ENCODE measurements around the gene SPDEF. TPM values are rescaled to one million over a fixed set of nuclear protein-coding genes. Genes with fewer than 3 reads are reported as not detected.

The SPDEF gene
- under 1 TPM in 1 of 2 experiments, not detected in 1; 0.13 TPM for total RNA-seq

DNA sequence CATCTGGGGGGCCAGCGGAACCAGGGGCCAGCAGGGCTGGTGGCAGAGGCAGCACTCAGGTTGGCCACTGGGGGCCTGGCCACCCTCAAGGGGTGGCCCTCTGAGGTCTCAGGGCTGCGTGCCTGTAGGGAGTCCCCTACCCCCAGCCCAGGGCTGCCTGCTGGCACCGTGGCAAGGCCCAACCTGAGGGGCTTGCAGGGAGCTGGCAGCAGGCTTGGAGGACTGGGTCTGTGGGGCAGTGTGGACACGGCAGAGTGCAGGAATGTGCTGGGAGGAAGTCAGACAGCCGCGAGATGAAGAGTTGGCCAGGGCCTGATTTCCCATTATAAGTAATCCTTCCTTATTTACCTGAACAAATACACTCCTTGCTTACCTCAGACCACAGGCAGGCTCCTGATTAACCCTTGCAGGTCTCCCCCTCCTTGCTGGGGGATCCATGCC, at the start of gene SPDEF:
Gene SPDEF, minus strand, starts transcription at position 299 of the 441 bp plus-strand sequence. CDS start 11,874 bp downstream, outside the sequence.
- ChIA-PET POLR2A (no interaction called here), CTCF (no interaction called here)
- no peak for DNase-seq
- H3K4me1 Mint-ChIP-seq (ENCODE audit: low read depth) = peaks cover 10% of the 10 kb centered on the region
- H3K27ac Mint-ChIP-seq = no peak within 1 kb of the TSS
- no peaks in the 10 kb centered on the region for H3K27me3 Mint-ChIP-seq (ENCODE audit: low read depth)
- H3K36me3 Mint-ChIP-seq (ENCODE audit: low read depth) = no peaks in the 10 kb centered on the region
- ATAC-seq = no peak
- H3K4me3 Mint-ChIP-seq = no peak within 1 kb of the TSS
- no peaks in the 10 kb centered on the region for H3K9me3 Mint-ChIP-seq (ENCODE audit: insufficient read depth)

DNA sequence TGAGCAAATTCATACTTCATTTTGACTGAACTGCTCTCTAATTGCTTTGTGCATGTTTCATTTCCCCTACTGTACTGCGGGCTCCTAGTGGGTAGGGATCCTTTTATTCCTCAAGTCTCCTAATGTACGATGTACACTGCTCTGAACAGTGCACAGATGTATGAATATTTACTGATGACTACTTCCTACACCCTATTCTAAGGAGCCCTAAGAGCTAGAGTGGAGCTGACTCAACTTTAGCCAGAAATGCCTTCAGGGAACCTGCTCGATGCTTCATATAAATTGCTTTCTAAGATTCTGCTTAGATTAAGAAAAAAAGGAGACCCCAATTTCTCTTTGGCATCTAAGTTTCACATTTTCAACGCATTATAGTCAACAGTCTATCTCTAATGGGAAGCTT, 47.6 kb upstream of the SPDEF start:
- peaks cover 4% of the 10 kb centered on the region for H3K4me1 Mint-ChIP-seq (ENCODE audit: low read depth)
- no peaks in the 10 kb centered on the region for H3K9me3 Mint-ChIP-seq (ENCODE audit: insufficient read depth)
- H3K4me3 Mint-ChIP-seq = no peak overlapping the region
- POLR2A ChIA-PET = no interaction called here
- H3K27me3 Mint-ChIP-seq (ENCODE audit: low read depth) = no peaks in the 10 kb centered on the region
- DNase-seq (no peak), ATAC-seq (no peak)
- peaks cover 8% of the 10 kb centered on the region for H3K36me3 Mint-ChIP-seq (ENCODE audit: low read depth)
- CTCF ChIA-PET = interaction anchor here (1.6 kb wide), 1 partner anchor 10 kb away, joined by 3 read pairs; no protein-coding TSS in a partner anchor
- no peak overlapping the region for H3K27ac Mint-ChIP-seq

DNA sequence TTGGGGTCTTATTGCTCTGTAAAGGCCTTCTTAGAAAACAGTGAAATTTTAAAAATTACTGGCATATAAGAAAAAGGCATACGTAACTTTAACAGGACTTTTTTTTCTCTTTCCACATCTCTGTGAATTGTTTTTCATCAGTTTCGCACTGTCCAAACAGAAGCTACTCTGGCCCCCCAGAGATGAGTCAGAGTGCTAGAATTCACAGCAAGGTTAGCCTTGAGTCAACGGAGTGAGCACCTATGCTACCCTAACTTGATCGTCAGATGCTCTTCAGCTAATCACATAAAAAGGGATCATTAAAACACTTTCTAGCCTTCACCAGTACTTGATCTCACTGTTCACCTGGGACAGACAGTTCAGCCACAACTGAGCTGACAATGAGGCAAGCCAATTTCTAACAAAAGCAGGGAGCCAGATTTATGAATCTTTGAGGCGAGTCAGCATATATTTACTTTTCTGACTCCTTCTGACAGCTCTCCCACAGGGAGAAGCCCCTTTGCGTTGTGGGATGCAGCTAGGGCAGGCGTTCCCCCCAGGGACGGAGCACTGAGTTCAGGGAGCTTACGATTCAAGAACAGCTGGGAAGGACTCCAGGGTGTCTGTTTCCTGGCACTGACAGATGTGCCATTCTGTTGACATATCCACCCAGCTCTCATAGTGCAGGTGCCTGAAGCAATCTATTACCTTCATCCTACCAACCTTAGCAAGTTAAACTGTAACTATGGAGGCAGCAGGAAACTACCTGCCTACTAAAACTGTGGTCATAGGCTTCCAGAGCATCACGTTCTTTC, 46.4 kb upstream of the SPDEF start:
- H3K27ac Mint-ChIP-seq = no peak overlapping the region
- no peak for DNase-seq
- H3K9me3 Mint-ChIP-seq (ENCODE audit: insufficient read depth) = no peaks in the 10 kb centered on the region
- ChIA-PET CTCF (interaction anchor here (0.8 to 1.6 kb wide), 2 partner anchors 11 to 143 kb away, joined by 3 read pairs; no protein-coding TSS in a partner anchor), POLR2A (no interaction called here)
- ATAC-seq = no peak
- no peak overlapping the region for H3K4me3 Mint-ChIP-seq
- no peaks in the 10 kb centered on the region for H3K27me3 Mint-ChIP-seq (ENCODE audit: low read depth)
- H3K4me1 Mint-ChIP-seq (ENCODE audit: low read depth) = peaks cover 4% of the 10 kb centered on the region
- peaks cover 8% of the 10 kb centered on the region for H3K36me3 Mint-ChIP-seq (ENCODE audit: low read depth)

DNA sequence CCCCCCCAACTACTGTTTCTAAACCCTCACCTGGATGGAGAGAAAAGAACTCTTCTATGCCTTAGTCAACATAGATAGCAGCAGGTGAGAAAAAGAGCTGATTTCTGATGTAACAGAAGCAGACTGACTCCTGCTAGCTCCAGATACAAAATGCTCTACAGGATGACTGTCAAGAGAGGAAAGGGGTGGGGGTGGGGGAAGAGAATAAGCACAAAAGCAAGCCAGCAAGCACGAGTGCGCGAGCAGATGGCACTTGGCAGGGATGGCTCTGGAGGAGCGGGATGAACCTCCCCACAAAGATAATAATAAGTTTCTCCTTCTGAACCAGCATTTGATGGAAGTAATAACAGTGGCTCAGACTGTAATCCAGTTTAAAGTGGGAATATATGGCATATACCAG, 45.6 kb upstream of the SPDEF start:
- ChIA-PET POLR2A (no interaction called here), CTCF (interaction anchor here (1.0 kb wide), 1 partner anchor 141 kb away, joined by 3 read pairs; no protein-coding TSS in a partner anchor)
- no peak for DNase-seq
- Mint-ChIP-seq H3K4me3 (no peak overlapping the region), H3K27ac (no peak overlapping the region), H3K27me3 (ENCODE audit: low read depth) (no peaks in the 10 kb centered on the region), H3K36me3 (ENCODE audit: low read depth) (peaks cover 8% of the 10 kb centered on the region), H3K4me1 (ENCODE audit: low read depth) (peaks cover 5% of the 10 kb centered on the region), H3K9me3 (ENCODE audit: insufficient read depth) (no peaks in the 10 kb centered on the region)
- ATAC-seq = no peak

DNA sequence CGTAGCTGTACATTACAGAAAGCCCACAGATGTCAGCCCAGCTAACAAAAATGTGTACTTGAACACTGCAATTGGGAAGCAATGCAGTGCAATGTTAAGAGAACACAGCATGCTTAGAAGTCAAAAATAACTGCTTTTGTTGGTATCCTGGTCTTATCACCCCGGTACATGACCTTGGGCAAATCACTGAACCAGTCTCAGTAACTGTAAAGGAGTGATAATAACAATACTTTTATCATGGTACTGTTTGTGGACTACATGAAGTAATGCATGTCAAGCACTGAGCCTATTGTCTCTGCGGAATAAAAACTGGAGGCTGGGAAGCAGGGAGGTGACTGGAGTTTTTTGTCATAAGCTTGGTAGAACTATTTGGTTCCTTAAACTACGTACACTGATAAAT, 44.7 kb upstream of the SPDEF start:
- no peak overlapping the region for H3K27ac Mint-ChIP-seq
- POLR2A ChIA-PET = interaction anchor here (1.1 kb wide), 1 partner anchor 9 kb away, joined by 3 read pairs; no protein-coding TSS in a partner anchor
- H3K27me3 Mint-ChIP-seq (ENCODE audit: low read depth) = no peaks in the 10 kb centered on the region

DNA sequence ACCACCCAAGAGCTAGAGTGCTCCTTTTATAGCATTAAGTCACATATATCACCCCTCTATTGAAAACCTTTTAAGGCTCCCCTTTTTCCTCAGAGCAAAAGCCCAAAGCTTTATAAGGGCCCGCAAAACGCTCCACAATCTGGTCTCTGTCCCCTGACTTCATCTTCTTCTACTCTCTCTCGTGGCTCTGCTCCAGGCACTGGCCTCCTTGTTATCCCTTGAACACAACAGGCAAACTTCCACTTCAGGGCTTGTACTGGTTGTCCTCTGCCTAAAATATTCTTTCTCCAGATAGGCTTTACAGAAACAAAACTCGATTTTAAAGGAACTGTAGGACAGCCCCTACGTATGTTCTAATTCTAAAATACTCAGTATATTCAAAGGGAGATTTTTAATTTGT, 44.0 kb upstream of the SPDEF start:
- ChIA-PET CTCF (interaction anchor here (1.6 to 1.7 kb wide), 2 partner anchors 9 to 140 kb away, joined by 3 to 10 read pairs; no protein-coding TSS in a partner anchor), POLR2A (interaction anchor here (1.1 kb wide), 1 partner anchor 8 kb away, joined by 3 read pairs; no protein-coding TSS in a partner anchor)
- DNase-seq (no peak), ATAC-seq (no peak)
- Mint-ChIP-seq H3K27me3 (ENCODE audit: low read depth) (no peaks in the 10 kb centered on the region), H3K36me3 (ENCODE audit: low read depth) (no peaks in the 10 kb centered on the region), H3K4me1 (ENCODE audit: low read depth) (peaks cover 5% of the 10 kb centered on the region), H3K4me3 (no peak overlapping the region), H3K27ac (no peak overlapping the region), H3K9me3 (ENCODE audit: insufficient read depth) (no peaks in the 10 kb centered on the region)

More for the DNA sequence above, 44.7 kb upstream of the SPDEF start:
- Mint-ChIP-seq H3K4me3 (no peak overlapping the region), H3K9me3 (ENCODE audit: insufficient read depth) (no peaks in the 10 kb centered on the region), H3K4me1 (ENCODE audit: low read depth) (peaks cover 5% of the 10 kb centered on the region), H3K36me3 (ENCODE audit: low read depth) (peaks cover 1% of the 10 kb centered on the region)
- ATAC-seq = no peak
- CTCF ChIA-PET = interaction anchor here (1.6 to 1.7 kb wide), 2 partner anchors 8 to 140 kb away, joined by 3 to 10 read pairs; no protein-coding TSS in a partner anchor
- DNase-seq = no peak

DNA sequence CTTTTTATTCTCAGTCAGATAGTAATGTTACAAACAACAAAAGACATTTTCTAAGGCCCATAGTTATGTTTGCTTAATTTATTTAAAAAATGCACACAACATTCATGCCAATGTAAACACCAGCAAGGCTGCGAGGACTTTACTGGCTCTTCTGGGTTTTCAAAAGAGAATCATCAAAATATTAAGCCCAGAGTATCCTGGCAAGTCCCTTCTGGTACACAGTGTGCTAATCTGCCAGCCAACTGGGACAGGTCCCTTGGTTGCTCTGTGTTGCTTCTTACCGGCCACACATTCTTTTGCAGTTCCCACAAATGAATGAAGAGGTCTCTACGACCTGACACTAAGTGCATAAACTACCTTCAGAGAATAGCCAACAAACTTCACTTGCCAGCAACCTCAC, 42.6 kb upstream of the SPDEF start:
- Mint-ChIP-seq H3K4me1 (ENCODE audit: low read depth) (peaks cover 5% of the 10 kb centered on the region), H3K4me3 (no peak overlapping the region), H3K27me3 (ENCODE audit: low read depth) (no peaks in the 10 kb centered on the region), H3K9me3 (ENCODE audit: insufficient read depth) (no peaks in the 10 kb centered on the region), H3K27ac (no peak overlapping the region), H3K36me3 (ENCODE audit: low read depth) (no peaks in the 10 kb centered on the region)
- CTCF ChIA-PET = interaction anchor here (1.9 to 2.6 kb wide), 2 partner anchors 11 to 139 kb away, joined by 6 to 9 read pairs; no protein-coding TSS in a partner anchor
- POLR2A ChIA-PET = interaction anchor here (0.9 kb wide), 1 partner anchor 651 kb away, joined by 3 read pairs; no protein-coding TSS in a partner anchor
- ATAC-seq = no peak
- no peak for DNase-seq

DNA sequence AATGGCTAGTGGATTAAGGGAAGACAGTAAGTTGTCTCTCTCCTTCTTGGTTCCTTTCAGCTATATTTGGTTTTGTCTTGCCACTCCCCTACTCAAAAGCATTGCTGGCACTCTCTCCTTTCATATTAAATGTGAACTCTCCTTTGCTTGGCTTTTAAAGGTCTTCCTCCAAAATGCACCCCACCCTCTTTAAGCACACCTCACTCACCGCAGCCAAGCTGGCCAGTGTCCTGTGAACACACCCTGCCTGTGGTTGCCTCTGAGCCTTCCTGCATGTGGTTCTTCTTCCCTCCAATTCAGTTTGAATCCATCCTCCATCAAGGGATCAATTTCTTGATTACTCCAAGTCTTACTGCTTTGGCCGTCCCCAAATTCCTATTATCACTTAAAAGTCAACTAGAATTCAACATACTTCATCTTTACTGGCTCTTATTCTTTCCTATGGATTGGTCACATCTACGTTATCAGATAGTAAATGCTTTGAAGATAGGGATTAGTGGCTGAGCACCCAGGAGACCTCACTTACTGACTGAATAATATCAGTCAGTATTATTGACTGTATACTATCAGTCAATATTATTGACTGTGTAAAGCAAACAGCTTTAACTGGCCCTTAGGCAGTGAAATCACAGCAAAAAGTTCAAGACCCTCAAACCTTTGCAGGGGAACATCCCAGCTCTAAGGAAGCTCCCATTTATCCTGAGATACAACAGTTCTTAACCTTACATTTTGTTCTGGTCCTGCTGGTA, 41.6 kb upstream of the SPDEF start:
- no peaks in the 10 kb centered on the region for H3K9me3 Mint-ChIP-seq (ENCODE audit: insufficient read depth)
- H3K4me3 Mint-ChIP-seq = no peak overlapping the region
- no peak overlapping the region for H3K27ac Mint-ChIP-seq
- ATAC-seq (no peak), DNase-seq (no peak)
- peaks cover 5% of the 10 kb centered on the region for H3K4me1 Mint-ChIP-seq (ENCODE audit: low read depth)
- H3K27me3 Mint-ChIP-seq (ENCODE audit: low read depth) = no peaks in the 10 kb centered on the region
- ChIA-PET POLR2A (interaction anchor here (0.9 kb wide), 1 partner anchor 652 kb away, joined by 3 read pairs; no protein-coding TSS in a partner anchor), CTCF (interaction anchor here (1.0 to 2.6 kb wide), 5 partner anchors 10 to 138 kb away, joined by 5 to 9 read pairs (median 6); no protein-coding TSS in a partner anchor)
- H3K36me3 Mint-ChIP-seq (ENCODE audit: low read depth) = no peaks in the 10 kb centered on the region

DNA sequence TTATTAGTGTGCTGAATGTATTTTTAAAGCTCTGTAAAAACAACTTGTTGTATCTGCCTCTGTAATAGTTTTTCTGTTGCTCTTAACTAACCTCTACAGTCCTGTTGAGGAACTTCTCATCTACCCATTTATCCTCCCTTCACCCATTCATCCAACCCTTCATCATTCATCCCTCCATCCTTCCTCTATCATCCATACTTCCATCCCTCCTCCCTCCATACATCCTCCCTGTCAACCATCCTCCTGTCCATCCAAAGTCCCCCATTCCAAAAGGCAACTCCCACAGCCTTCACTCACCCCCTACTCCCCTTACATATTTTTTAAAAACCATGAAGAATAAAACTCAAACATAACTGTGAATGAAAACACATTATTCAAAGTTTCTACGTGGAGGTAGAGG, 40.7 kb upstream of the SPDEF start:
- ATAC-seq (no peak), DNase-seq (no peak)
- ChIA-PET POLR2A (no interaction called here), CTCF (interaction anchor here (1.0 to 2.6 kb wide), 3 partner anchors 11 to 137 kb away, joined by 6 to 9 read pairs (median 7); no protein-coding TSS in a partner anchor)
- Mint-ChIP-seq H3K27ac (no peak overlapping the region), H3K36me3 (ENCODE audit: low read depth) (no peaks in the 10 kb centered on the region), H3K4me1 (ENCODE audit: low read depth) (peaks cover 10% of the 10 kb centered on the region), H3K4me3 (no peak overlapping the region), H3K9me3 (ENCODE audit: insufficient read depth) (no peaks in the 10 kb centered on the region), H3K27me3 (ENCODE audit: low read depth) (no peaks in the 10 kb centered on the region)

DNA sequence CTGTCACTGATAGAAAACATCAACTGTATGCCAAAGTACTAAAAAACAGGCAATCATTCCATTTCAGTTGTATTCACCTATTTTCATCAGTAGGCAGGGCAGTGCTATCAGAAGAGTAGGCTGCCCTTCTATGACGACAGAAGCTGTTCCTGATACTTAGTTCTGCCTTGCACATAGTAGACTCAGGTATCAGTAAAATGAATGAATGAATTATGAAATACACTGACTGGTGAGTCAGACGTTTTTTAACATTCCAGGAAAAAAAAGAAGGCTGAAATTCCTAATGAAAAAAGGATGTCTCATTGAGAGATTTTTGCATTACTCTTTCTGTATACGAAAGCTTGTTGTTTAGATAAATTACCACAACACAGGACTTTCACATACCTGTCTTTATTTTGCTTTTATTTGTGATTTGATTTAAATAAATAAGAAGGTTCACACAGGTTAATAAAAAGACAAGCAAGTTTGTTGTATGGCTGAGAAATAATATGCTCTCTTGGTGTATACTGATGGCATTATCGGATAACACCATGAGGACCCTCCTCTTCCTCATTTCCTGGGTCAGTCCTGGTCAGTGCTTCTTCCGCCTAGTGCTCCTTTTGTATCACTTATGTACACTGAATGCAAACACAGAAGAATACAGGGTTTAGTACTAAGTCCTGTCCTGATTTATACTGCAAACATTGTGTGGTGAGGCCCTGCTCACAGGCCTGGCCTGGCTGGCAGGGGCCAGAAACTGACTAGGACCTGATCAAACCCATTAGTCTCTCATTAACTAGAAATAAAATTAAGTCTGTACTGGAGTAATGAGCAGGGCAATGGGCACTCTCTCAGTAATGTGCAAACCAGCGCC, 39.4 kb upstream of the SPDEF start:
- no peaks in the 10 kb centered on the region for H3K36me3 Mint-ChIP-seq (ENCODE audit: low read depth)
- ChIA-PET CTCF (interaction anchor here (4.6 kb wide), 1 partner anchor 13 kb away, joined by 20 read pairs; no protein-coding TSS in a partner anchor), POLR2A (no interaction called here)
- DNase-seq (no peak), ATAC-seq (no peak)
- H3K27me3 Mint-ChIP-seq (ENCODE audit: low read depth) = no peaks in the 10 kb centered on the region
- peaks cover 12% of the 10 kb centered on the region for H3K4me1 Mint-ChIP-seq (ENCODE audit: low read depth)
- no peak overlapping the region for H3K4me3 Mint-ChIP-seq
- no peak overlapping the region for H3K27ac Mint-ChIP-seq
- no peaks in the 10 kb centered on the region for H3K9me3 Mint-ChIP-seq (ENCODE audit: insufficient read depth)

DNA sequence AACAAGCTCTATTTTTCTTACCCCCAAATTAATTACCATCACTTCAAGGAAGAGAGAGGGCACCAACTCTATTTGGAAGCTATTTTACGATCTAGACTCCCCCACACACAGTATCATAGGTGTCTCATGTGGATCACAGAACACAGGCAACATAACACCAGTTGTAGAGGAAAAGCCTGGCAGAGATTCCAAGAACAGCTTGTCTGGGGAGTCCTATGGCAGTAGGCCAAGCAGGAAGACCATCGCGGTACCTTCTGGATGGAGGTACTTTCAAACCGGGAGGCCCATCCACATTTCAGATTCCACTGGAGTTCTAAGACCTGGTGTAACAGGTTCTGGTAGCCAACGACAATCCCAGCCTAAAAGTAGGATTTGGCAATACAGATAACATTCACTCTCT, 37.6 kb upstream of the SPDEF start:
- POLR2A ChIA-PET = no interaction called here
- no peaks in the 10 kb centered on the region for H3K9me3 Mint-ChIP-seq (ENCODE audit: insufficient read depth)
- H3K36me3 Mint-ChIP-seq (ENCODE audit: low read depth) = peaks cover under 1% of the 10 kb centered on the region
- DNase-seq (no peak), ATAC-seq (no peak)
- no peak overlapping the region for H3K27ac Mint-ChIP-seq
- CTCF ChIA-PET = interaction anchor here (4.6 kb wide), 1 partner anchor 15 kb away, joined by 20 read pairs; no protein-coding TSS in a partner anchor
- H3K4me1 Mint-ChIP-seq (ENCODE audit: low read depth) = peaks cover 12% of the 10 kb centered on the region
- no peaks in the 10 kb centered on the region for H3K27me3 Mint-ChIP-seq (ENCODE audit: low read depth)
- H3K4me3 Mint-ChIP-seq = no peak overlapping the region

Measured in activated CD8-positive, alpha-beta T cell treated with anti-CD3 and anti-CD28 coated beads, Interleukin-2, amount 10 ng/mL, durations not matched to agents 7 days and 5 days (primary cell).